ENCODE measurements around the gene BNIP5.

BNIP5 gene

DNA sequence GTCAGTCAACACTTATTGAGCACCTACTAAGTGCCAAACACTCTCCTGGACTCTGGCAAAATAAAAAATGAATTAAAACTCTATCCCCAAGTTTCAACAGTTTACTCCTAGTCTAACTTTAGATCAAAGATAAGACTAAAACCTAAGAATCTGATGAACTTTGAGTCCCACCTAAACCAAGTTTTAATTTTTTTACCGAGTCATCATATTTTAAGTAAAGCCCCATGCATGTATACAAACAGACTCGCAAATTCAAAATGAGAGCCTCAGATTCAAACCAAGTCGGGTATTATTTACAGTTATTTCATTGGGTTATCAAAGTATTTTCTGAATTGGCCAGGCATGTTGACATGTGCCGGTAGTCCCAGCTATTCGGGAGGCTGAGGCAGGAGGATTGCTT, 28.2 kb downstream of the BNIP5 start:
- Histone ChIP-seq H3K4me3 (ENCODE audit: severe bottlenecking) (no peak overlapping the region), H3K27ac (ENCODE audit: poor library complexity, severe bottlenecking) (no peak overlapping the region), H3K9me3 (ENCODE audit: severe bottlenecking) (no peaks in the 10 kb centered on the region), H3K27me3 (ENCODE audit: insufficient read depth, poor library complexity, severe bottlenecking) (no peaks in the 10 kb centered on the region), H3K36me3 (ENCODE audit: low read depth) (no peaks in the 10 kb centered on the region), H3K4me1 (ENCODE audit: insufficient read depth, poor library complexity, severe bottlenecking) (no peaks in the 10 kb centered on the region)
- no peak for TF ChIP-seq CTCF (IDR thresholded peaks at IDR 0.05; ENCODE audit: poor library complexity, severe bottlenecking)
- DNase-seq (ENCODE audit: low spot score) (no peak), ATAC-seq (ENCODE audit: low read depth) (no peak)

- Histone ChIP-seq H3K27ac (ENCODE audit: poor library complexity, severe bottlenecking) (no peak overlapping the region), H3K4me1 (ENCODE audit: insufficient read depth, poor library complexity, severe bottlenecking) (no peaks in the 10 kb centered on the region), H3K4me3 (ENCODE audit: severe bottlenecking) (no peak overlapping the region), H3K36me3 (ENCODE audit: low read depth) (no peaks in the 10 kb centered on the region), H3K27me3 (ENCODE audit: insufficient read depth, poor library complexity, severe bottlenecking) (no peaks in the 10 kb centered on the region), H3K9me3 (ENCODE audit: severe bottlenecking) (no peaks in the 10 kb centered on the region)
- ATAC-seq (ENCODE audit: low read depth) (no peak), DNase-seq (ENCODE audit: low spot score) (no peak)
- no peak for TF ChIP-seq CTCF (IDR thresholded peaks at IDR 0.05; ENCODE audit: poor library complexity, severe bottlenecking)
Observed at GRCh38 chr6:36306375-36306774, 30.3 kb downstream of the BNIP5 start.

DNA sequence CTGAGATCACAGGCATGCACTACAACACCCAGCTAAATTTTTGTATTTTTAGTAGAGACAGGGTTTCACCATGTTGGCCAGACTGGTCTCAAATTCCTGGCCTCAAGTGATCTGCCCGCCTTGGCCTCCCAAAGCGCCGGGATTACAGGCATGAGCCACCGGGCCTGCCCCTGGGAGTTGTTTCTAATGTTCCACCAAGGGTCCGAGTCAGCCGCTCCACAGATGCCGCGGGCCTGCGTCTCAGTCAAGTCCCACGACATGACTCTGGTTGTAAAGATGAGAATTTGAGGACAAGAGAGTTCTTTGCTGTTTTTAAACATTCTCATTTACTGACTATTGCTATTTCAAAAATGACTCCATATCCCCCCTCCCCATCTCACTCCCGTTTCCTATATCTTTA, 30.8 kb downstream of the BNIP5 start:
- Histone ChIP-seq H3K4me3 (ENCODE audit: severe bottlenecking) (no peak overlapping the region), H3K36me3 (ENCODE audit: low read depth) (no peaks in the 10 kb centered on the region), H3K27me3 (ENCODE audit: insufficient read depth, poor library complexity, severe bottlenecking) (no peaks in the 10 kb centered on the region), H3K4me1 (ENCODE audit: insufficient read depth, poor library complexity, severe bottlenecking) (no peaks in the 10 kb centered on the region), H3K27ac (ENCODE audit: poor library complexity, severe bottlenecking) (no peak overlapping the region), H3K9me3 (ENCODE audit: severe bottlenecking) (no peaks in the 10 kb centered on the region)
- DNase-seq (ENCODE audit: low spot score) (no peak), ATAC-seq (ENCODE audit: low read depth) (no peak)
- no peak for TF ChIP-seq CTCF (IDR thresholded peaks at IDR 0.05; ENCODE audit: poor library complexity, severe bottlenecking)

DNA sequence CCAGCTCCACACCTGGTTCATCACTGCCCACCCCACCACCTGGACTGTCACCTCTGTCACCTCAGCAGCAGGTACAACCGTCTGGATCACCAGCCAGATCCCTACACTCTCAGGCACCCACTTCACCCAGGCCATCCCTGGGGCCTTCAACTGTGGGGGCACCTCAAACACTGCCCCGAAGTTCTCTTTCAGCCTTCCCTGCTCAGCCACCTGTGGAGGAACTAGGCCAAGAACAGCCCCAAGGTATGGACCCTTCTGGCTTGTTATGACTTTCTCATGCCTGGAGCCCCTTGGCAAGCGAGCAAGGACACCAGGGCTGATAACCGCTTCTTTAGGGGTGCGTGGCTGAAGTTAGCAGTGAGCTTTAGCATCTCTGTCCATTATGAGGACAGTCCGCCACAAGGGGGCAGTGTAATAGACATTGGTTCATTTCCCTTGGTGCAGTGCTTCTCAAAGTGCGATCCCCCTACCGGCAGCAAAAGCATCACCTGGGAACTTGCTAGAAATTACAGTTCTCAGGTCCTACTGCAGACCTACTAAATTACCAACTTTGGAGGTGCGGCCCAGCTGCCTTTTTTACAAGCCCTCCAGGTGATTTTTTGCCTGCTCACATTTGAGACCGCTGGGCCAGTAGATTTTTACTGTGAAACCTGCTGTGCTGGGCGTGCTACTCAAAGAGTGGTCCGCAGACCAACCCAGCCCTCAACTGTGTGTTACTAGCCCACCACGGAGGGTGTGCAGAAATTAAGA, 34.3 kb downstream of the BNIP5 start:
- ATAC-seq (ENCODE audit: low read depth): peak; percentile 96
- Histone ChIP-seq H3K27ac (ENCODE audit: poor library complexity, severe bottlenecking) (no peak overlapping the region), H3K4me1 (ENCODE audit: insufficient read depth, poor library complexity, severe bottlenecking) (no peaks in the 10 kb centered on the region), H3K27me3 (ENCODE audit: insufficient read depth, poor library complexity, severe bottlenecking) (no peaks in the 10 kb centered on the region), H3K4me3 (ENCODE audit: severe bottlenecking) (no peak overlapping the region), H3K36me3 (ENCODE audit: low read depth) (no peaks in the 10 kb centered on the region), H3K9me3 (ENCODE audit: severe bottlenecking) (no peaks in the 10 kb centered on the region)
- DNase-seq (ENCODE audit: low spot score): peak; percentile 82
- peak; percentile 92 for TF ChIP-seq CTCF (IDR thresholded peaks at IDR 0.05; ENCODE audit: poor library complexity, severe bottlenecking)

DNA sequence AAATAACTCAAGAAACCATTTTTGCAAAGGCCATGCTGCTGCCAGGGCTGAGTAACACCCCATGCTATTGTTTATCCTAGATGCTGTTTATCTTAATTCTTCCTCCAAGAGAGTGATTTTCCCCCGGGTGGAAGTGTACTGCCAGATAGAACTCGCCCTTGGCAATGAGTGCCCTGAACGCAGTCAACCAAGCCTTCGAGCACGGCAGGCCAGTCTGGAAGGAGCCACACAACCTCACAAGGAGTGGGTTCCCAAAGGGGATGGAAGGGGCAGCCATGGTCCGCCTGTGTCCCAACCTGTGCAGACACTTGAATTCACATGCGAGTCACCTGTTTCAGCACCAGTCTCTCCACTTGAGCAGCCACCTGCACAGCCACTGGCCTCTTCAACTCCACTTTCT, 34.9 kb downstream of the BNIP5 start:
- no peak for TF ChIP-seq CTCF (IDR thresholded peaks at IDR 0.05; ENCODE audit: poor library complexity, severe bottlenecking)
- no peak overlapping the region for H3K27ac ChIP-seq (ENCODE audit: poor library complexity, severe bottlenecking)
- ATAC-seq (ENCODE audit: low read depth) (no peak), DNase-seq (ENCODE audit: low spot score) (no peak)
- H3K27me3 ChIP-seq (ENCODE audit: insufficient read depth, poor library complexity, severe bottlenecking): no peaks in the 10 kb centered on the region
- H3K9me3 ChIP-seq (ENCODE audit: severe bottlenecking): no peaks in the 10 kb centered on the region
- H3K4me1 ChIP-seq (ENCODE audit: insufficient read depth, poor library complexity, severe bottlenecking): no peaks in the 10 kb centered on the region
- no peaks in the 10 kb centered on the region for H3K36me3 ChIP-seq (ENCODE audit: low read depth)
- H3K4me3 ChIP-seq (ENCODE audit: severe bottlenecking): no peak overlapping the region

All from RWPE2 (cell line).